GM13976 (cell line): ENCODE measurements around the gene PHYKPL.
A peak's percentile ranks its signal among the peaks of the same experiment; 100 is the strongest.

Experiments
- DNase-seq: peaks from one replicate; pipeline ENCODE4 v3.0.0; 2012; ENCODE audit warnings: low spot score
- CTCF ChIP-seq: IDR thresholded peaks from 2 replicates; pipeline ENCODE4 v1.5.1; 2012; ENCODE audit warnings: borderline replicate concordance, mild to moderate bottlenecking; ENCODE audit not compliant: insufficient read depth; ENCODE audit errors: extremely low read depth, missing control alignments, control extremely low read depth
- in situ Hi-C: fragments of 300-500 bp; cut with MboI; formaldehyde crosslinking; loops from one replicate; pipeline ENCODE4 v1.12.0; 2022; ENCODE audit warnings: low sequenced_read_pairs, mixed read lengths, inconsistent platforms; ENCODE audit not compliant: unreplicated experiment

The PHYKPL gene

GRCh38 chr5:178237431-178238312 is 5.1 kb upstream of the PHYKPL start:
- no peak for DNase-seq
- in situ Hi-C loops, result no loop called here
- no peak for TF ChIP-seq CTCF

GRCh38 chr5:178236679-178237078 is 4.1 kb upstream of the PHYKPL start:
- TF ChIP-seq CTCF, result no peak
- in situ Hi-C loops, result no loop called here
- DNase-seq, result no peak

- in situ Hi-C loops, result no loop called here
- DNase-seq, result no peak
- TF ChIP-seq CTCF, result no peak
Observed at GRCh38 chr5:178236126-178236525, 3.5 kb upstream of the PHYKPL start.

- DNase-seq, result no peak
- no peak for TF ChIP-seq CTCF
- in situ Hi-C loops, result no loop called here
Observed at GRCh38 chr5:178235588-178235974, 3.0 kb upstream of the PHYKPL start.

GRCh38 chr5:178234750-178235587 is 2.4 kb upstream of the PHYKPL start:
- peak; percentile 72 for TF ChIP-seq CTCF
- in situ Hi-C loops, result no loop called here
- DNase-seq, result peak; percentile 84

GRCh38 chr5:178234121-178234749 is 1.6 kb upstream of the PHYKPL start:
- in situ Hi-C loops, result no loop called here
- TF ChIP-seq CTCF, result no peak
- no peak for DNase-seq
